Measurements from ENCODE around the gene KLHDC3.
"Not testable (repeated sequence)": the region's sequence is repeated elsewhere in the genome, so short reads cannot be mapped to it uniquely, and the experiment has no call there.

Gene KLHDC3

GRCh38 chr6:42988486-42989020 lies 25.5 kb upstream of the KLHDC3 start:
- no peak for TF ChIP-seq CTCF (IDR thresholded peaks at IDR 0.05; ENCODE audit: borderline replicate concordance, insufficient read depth, low read depth, low read length)

DNA sequence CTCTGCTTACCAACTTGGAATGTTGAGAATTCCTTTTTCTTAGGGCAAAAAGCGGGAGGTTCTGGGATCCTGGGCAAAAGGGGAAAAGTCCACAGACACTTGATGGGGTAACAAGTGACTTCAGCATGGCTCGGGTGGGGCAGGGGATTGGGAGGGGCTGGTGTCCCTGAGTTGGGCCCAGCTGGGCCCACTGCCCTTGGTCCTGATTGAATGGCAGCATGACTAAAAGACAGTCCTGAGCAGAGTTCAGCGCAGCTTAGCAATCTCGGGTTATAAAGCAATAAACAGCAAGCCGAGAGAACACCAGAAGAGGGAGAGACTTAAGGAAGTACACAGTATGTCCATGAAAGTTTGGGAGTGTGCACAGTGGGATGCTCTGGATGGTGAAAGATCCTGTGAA lies 24.1 kb upstream of the KLHDC3 start:
- TF ChIP-seq CTCF (IDR thresholded peaks at IDR 0.05; ENCODE audit: borderline replicate concordance, insufficient read depth, low read depth, low read length): no peak
- H3K4me3 ChIP-seq (ENCODE audit: low read depth, low read length): no peak overlapping the region

More at GRCh38 chr6:42988486-42989020, 25.5 kb upstream of the KLHDC3 start:
- H3K4me3 ChIP-seq (ENCODE audit: low read depth, low read length): no peak overlapping the region

GRCh38 chr6:42993445-42993844 lies 20.6 kb upstream of the KLHDC3 start:
- TF ChIP-seq CTCF (IDR thresholded peaks at IDR 0.05; ENCODE audit: borderline replicate concordance, insufficient read depth, low read depth, low read length): no peak
- no peak overlapping the region for H3K4me3 ChIP-seq (ENCODE audit: low read depth, low read length)

DNA sequence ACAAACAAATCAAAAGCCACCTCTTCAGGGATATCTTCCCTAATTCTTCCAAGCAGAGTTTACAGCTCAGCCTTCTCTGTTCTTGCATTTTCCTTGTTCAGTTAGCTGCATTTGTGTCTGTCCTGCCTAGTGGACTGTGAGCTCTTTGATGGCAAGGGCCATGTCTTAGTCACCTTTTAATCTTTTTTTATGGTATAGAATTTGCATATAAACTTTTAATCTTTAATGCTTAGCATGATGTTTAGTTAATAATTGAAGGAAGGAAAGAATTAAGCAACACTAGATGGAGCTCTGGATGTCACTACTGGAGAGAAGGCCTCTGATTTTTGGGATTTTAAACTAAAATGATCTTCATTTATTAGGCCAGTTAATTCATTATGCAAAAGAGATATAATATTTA lies 17.5 kb upstream of the KLHDC3 start:
- H3K4me3 ChIP-seq (ENCODE audit: low read depth, low read length): no peak overlapping the region
- TF ChIP-seq CTCF (IDR thresholded peaks at IDR 0.05; ENCODE audit: borderline replicate concordance, insufficient read depth, low read depth, low read length): no peak

DNA sequence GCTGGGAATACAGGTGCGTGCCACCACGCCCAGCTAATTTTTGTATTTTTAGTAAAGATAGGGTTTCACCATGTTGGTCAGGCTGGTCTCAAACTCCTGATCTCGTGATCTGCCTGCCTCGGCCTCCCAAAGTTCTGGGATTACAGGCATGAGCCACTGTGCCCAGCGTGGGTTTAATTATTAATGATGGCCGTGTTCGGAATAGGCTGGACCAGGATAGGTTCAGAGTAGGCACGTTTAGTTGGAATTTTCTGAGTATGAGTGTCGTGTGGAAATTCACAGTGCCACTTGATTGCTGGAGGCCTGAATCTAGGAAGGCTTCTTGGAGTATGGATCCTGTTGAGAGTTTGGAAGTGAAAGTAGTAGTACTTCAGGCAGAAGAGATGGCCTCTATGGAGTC lies 15.8 kb upstream of the KLHDC3 start:
- H3K4me3 ChIP-seq (ENCODE audit: low read depth, low read length): not testable (repeated sequence)

- TF ChIP-seq CTCF (IDR thresholded peaks at IDR 0.05; ENCODE audit: borderline replicate concordance, insufficient read depth, low read depth, low read length): no peak
- no peak overlapping the region for H3K4me3 ChIP-seq (ENCODE audit: low read depth, low read length)
These were observed 12.2 kb upstream of the KLHDC3 start for GRCh38 chr6:43001843-43002242.

DNA sequence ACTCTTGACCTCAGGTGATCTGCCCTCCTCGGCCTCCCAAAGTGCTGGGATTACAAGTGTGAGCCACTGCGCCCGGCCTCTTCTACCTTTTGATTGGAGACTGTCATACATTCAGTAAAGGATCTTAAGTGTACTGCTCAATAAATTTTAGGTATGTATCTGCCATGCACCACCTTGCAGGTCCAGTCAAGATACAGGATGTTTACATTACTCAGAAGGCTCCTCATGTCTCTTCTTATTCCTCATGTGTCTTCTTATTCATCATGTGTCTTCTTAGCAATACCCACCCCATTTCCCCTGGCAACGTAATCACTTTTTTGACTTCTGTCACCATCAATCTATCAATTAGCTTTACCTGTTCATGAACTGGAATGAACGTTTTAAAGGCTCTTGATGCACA lies 8.2 kb upstream of the KLHDC3 start:
- no peak overlapping the region for H3K4me3 ChIP-seq (ENCODE audit: low read depth, low read length)
- TF ChIP-seq CTCF (IDR thresholded peaks at IDR 0.05; ENCODE audit: borderline replicate concordance, insufficient read depth, low read depth, low read length): no peak

DNA sequence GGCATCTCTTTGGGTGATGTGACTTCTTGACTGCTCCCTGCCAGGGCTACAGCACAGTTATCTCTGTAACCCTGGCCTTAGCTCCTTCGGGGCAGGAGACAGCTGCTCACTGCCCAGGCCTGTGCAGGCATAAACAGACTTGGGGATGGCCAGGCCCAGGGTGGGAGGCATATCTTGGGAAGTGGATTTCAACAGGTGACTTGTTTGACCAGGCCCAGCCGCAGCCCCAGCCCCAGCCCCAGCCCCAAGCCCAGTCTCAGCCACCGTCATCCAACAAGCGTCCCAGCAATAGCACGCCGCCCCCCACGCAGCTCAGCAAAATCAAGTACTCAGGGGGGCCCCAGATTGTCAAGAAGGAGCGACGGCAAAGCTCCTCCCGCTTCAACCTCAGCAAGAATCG lies 7.8 kb upstream of the KLHDC3 start:
- TF ChIP-seq CTCF (IDR thresholded peaks at IDR 0.05; ENCODE audit: borderline replicate concordance, insufficient read depth, low read depth, low read length): no peak

More for the DNA sequence above, 7.8 kb upstream of the KLHDC3 start:
- no peak overlapping the region for H3K4me3 ChIP-seq (ENCODE audit: low read depth, low read length)
